Choroid plexus epithelial cell (primary cell): ENCODE data around the gene C1orf185.
A peak's percentile ranks its signal among the peaks of the same experiment; 100 is the strongest.
"Not testable (repeated sequence)": the region's sequence is repeated elsewhere in the genome, so short reads cannot be mapped to it uniquely, and the experiment has no call there.

Experiments used
- DNase-seq: peaks from one replicate; pipeline ENCODE4 v3.0.0-alpha.2; 2010; ENCODE audit warnings: low read depth
- H3K4me3 ChIP-seq: 2 replicates; pipeline ENCODE4 v1.5.1; 2011; ENCODE audit warnings: low read depth, mild to moderate bottlenecking, control low read depth, low read length, moderate library complexity
- TF ChIP-seq, protein P1 (sequence below): conservative IDR thresholded peaks from 2 replicates; pipeline ENCODE4 v1.5.1; 2011; ENCODE audit warnings: low read depth, mild to moderate bottlenecking, control low read depth, inconsistent platforms, low read length, moderate library complexity

C1orf185 gene

DNA sequence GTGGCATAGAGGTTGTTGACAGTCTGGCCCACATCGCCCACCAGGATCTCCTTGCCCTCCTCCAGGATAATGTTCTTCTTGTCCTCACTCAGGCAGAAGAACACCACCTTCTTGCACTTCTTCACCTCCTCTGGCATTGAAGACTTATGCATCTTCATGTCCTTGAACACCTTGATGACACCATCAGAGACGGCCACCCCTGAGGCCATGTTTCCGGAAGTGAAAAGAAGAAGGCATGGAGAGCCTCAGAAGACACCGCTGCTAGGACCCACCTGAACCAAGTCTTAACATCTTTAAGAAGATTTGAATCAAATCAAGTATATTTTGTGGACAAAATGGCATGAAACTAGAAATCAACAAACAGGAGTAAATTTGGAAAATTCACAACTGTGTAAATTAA, 56.2 kb downstream of the C1orf185 start:
- H3K4me3 ChIP-seq, result no peak overlapping the region
- DNase-seq, result no peak
- TF ChIP-seq, protein P1, sequence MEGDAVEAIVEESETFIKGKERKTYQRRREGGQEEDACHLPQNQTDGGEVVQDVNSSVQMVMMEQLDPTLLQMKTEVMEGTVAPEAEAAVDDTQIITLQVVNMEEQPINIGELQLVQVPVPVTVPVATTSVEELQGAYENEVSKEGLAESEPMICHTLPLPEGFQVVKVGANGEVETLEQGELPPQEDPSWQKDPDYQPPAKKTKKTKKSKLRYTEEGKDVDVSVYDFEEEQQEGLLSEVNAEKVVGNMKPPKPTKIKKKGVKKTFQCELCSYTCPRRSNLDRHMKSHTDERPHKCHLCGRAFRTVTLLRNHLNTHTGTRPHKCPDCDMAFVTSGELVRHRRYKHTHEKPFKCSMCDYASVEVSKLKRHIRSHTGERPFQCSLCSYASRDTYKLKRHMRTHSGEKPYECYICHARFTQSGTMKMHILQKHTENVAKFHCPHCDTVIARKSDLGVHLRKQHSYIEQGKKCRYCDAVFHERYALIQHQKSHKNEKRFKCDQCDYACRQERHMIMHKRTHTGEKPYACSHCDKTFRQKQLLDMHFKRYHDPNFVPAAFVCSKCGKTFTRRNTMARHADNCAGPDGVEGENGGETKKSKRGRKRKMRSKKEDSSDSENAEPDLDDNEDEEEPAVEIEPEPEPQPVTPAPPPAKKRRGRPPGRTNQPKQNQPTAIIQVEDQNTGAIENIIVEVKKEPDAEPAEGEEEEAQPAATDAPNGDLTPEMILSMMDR, result no peak

DNA sequence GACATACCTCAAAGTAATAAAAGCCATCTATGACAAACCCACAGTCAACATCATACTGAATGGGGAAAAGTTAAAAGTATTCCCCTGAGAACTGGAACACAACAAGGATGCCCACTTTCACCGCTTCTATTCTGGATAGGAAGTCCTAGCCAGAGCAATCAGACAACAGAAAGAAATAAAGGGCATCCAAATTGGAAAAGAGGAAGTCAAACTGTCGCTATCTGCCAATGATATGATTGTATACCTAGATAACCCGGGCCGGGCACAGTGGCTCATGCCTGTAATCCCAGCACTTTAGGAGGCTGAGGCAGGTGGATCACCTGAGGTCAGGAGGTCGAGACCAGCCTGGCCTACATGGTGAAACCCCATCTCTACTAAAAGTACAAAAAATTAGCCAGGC, 60.5 kb downstream of the C1orf185 start:
- not testable (repeated sequence) for H3K4me3 ChIP-seq, DNase-seq

DNA sequence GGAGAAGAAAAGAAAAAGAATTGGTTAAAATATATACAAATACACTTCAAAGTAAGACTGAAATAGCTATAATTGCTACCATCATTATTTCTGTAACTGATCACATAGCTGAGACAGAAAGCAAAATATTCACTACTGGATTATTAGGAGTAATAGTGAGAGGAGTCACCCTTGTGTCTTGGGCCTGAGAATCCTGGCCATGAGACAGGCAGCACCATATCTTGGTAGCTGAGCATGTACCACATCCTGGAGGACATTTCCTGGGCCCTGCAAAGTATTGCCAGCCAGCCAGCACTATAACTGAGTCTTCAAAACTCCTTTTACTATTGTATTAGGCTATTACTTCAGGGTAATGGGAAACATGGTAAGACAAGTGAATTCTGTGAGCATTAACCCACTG, 63.5 kb downstream of the C1orf185 start:
- TF ChIP-seq, protein P1, result no peak
- no peak overlapping the region for H3K4me3 ChIP-seq
- no peak for DNase-seq

DNA sequence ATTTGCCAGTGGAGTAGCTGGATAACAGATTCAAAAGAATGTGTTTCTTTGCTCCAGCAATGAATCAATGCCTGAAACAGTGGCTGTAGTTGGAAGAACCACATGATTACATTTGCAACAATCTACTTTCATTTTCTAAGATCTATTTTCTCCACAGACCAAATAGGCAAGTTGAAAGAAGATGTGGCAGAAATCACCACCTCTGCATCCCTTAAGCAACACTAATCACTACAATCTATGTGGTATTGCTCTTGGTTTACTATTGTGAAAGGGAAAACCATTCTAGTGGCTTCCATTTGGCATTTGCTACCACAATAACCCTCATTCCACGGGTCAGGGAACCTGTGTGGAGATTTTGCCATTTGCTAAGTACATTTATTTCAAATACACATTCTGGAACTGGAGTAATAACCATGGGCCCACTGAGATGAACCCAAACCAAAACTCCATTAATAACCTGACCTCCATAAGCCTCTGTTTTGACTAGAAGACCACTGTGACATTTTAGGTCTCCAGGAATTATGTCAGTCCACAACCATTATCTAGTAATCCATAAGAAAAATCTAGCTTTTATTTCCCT, 66.3 kb downstream of the C1orf185 start:
- DNase-seq, result peak; percentile 31
- TF ChIP-seq, protein P1, result no peak
- H3K4me3 ChIP-seq, result no peak overlapping the region

DNA sequence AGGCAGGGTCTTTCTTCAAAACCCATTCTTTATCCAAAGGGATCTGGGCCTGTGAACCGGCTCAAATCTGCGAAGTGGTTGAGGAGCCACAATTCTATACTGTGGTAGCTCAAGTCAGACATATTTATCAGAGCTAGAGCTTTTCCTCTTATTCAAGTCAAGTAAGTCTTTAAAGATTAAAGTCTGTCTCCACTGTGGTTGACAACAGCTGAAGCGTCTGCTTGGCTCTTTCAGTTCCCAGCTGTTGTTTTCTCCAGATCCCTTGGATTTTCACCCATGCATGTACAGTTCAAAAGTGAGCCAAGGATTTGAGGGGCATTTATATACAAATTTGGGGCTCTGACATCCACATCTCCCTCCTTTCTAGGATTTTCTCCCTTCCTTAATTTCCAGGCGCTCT, 66.9 kb downstream of the C1orf185 start:
- DNase-seq, result no peak
- TF ChIP-seq, protein P1, result no peak
- no peak overlapping the region for H3K4me3 ChIP-seq

DNA sequence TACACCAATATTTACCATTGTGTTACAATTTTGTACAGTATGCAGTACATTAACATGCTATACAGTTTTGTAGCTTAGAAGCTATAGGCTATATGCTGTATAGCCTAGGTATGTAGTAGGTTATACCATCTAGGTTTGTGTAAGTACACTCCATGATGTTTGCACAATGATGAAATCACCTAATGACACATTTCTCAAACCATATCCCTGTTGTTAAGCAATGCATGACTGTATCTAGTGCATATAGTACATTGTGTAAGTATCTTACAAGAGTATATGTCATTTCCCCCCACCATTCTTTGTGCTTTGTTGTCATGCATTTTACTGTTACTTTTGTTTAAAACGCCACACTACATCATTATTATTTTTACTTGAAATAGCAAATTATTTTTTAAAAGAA, 68.3 kb downstream of the C1orf185 start:
- DNase-seq, result peak; percentile 63
- no peak overlapping the region for H3K4me3 ChIP-seq
- TF ChIP-seq, protein P1, result no peak

DNA sequence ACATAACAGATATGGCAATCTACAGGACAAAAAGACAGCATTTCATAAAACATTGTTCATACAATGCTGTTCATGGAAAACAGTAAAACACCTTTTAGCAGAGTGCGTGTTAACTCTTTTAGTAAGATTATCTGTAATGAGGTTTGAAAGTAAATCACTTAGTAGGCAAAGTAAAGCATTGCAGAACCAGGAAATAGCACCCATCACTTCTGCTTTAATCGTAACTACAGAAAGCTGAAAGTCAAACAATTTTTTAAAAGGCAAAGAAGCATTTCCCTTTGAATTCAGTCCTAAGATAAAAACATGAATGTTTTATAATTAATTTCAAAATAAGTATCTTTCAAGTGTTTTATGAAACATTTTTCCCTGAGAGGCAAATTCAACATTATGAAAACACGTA, 70.8 kb downstream of the C1orf185 start:
- DNase-seq, result no peak
- TF ChIP-seq, protein P1, result no peak
- H3K4me3 ChIP-seq, result no peak overlapping the region
